GM15510 (cell line): Measurements from ENCODE around the gene MCF2L.

ENCODE experiments used
- POLR2A ChIP-seq: IDR thresholded peaks from 3 replicates; pipeline ENCODE4 v1.6.1; 2011; ENCODE audit warnings: borderline replicate concordance; ENCODE audit not compliant: insufficient read length; ENCODE audit errors: extremely low read depth

The MCF2L gene

GRCh38 chr13:113005076-113005865 is 36.3 kb downstream of the MCF2L start:
- no peak for TF ChIP-seq POLR2A

GRCh38 chr13:113005997-113006396 is 37.0 kb downstream of the MCF2L start:
- no peak for TF ChIP-seq POLR2A

- no peak for TF ChIP-seq POLR2A
These were observed 37.6 kb downstream of the MCF2L start for GRCh38 chr13:113006660-113007059.

GRCh38 chr13:113008851-113009250 is 39.8 kb downstream of the MCF2L start:
- no peak for TF ChIP-seq POLR2A

GRCh38 chr13:113009743-113010509 is 40.9 kb downstream of the MCF2L start:
- no peak for TF ChIP-seq POLR2A

GRCh38 chr13:113010510-113010865 is 41.5 kb downstream of the MCF2L start:
- no peak for TF ChIP-seq POLR2A

- TF ChIP-seq POLR2A: no peak
These were observed 44.3 kb downstream of the MCF2L start for GRCh38 chr13:113013303-113013702.

- no peak for TF ChIP-seq POLR2A
These were observed 45.1 kb downstream of the MCF2L start for GRCh38 chr13:113013878-113014751.

GRCh38 chr13:113014752-113015745 is 46.0 kb downstream of the MCF2L start:
- no peak for TF ChIP-seq POLR2A

GRCh38 chr13:113015826-113016525 is 47.0 kb downstream of the MCF2L start:
- TF ChIP-seq POLR2A: no peak

- TF ChIP-seq POLR2A: no peak
These were observed 47.7 kb downstream of the MCF2L start for GRCh38 chr13:113016526-113017295.

- no peak for TF ChIP-seq POLR2A
These were observed 48.6 kb downstream of the MCF2L start for GRCh38 chr13:113017506-113018215.
